ENCODE measurements around the gene SSBP3. TPM values are rescaled to one million over a fixed set of nuclear protein-coding genes. Genes with fewer than 3 reads are reported as not detected.

SSBP3 gene
- total RNA-seq, 1 donor, result 11.7 TPM

- H3K4me3 ChIP-seq (ENCODE audit: low read depth, low read length), result no peak overlapping the region
- DNase-seq (ENCODE audit: low read depth), result no peak
- no peak for TF ChIP-seq CTCF (IDR thresholded peaks at IDR 0.05; ENCODE audit: insufficient read depth, low read length)
Observed at GRCh38 chr1:54262244-54262643, 143.9 kb downstream of the SSBP3 start.

- TF ChIP-seq CTCF (IDR thresholded peaks at IDR 0.05; ENCODE audit: insufficient read depth, low read length), result no peak
- H3K4me3 ChIP-seq (ENCODE audit: low read depth, low read length), result no peak overlapping the region
- no peak for DNase-seq (ENCODE audit: low read depth)
Observed at GRCh38 chr1:54260810-54261209, 145.4 kb downstream of the SSBP3 start.

GRCh38 chr1:54259546-54260140 lies 146.6 kb downstream of the SSBP3 start:
- no peak overlapping the region for H3K4me3 ChIP-seq (ENCODE audit: low read depth, low read length)
- TF ChIP-seq CTCF (IDR thresholded peaks at IDR 0.05; ENCODE audit: insufficient read depth, low read length), result no peak
- no peak for DNase-seq (ENCODE audit: low read depth)

GRCh38 chr1:54257876-54258275 lies 148.3 kb downstream of the SSBP3 start:
- H3K4me3 ChIP-seq (ENCODE audit: low read depth, low read length), result no peak overlapping the region
- TF ChIP-seq CTCF (IDR thresholded peaks at IDR 0.05; ENCODE audit: insufficient read depth, low read length), result no peak
- no peak for DNase-seq (ENCODE audit: low read depth)

GRCh38 chr1:54257346-54257620 lies 148.9 kb downstream of the SSBP3 start:
- no peak for TF ChIP-seq CTCF (IDR thresholded peaks at IDR 0.05; ENCODE audit: insufficient read depth, low read length)
- no peak for DNase-seq (ENCODE audit: low read depth)
- no peak overlapping the region for H3K4me3 ChIP-seq (ENCODE audit: low read depth, low read length)

GRCh38 chr1:54256522-54257345 lies 149.5 kb downstream of the SSBP3 start:
- TF ChIP-seq CTCF (IDR thresholded peaks at IDR 0.05; ENCODE audit: insufficient read depth, low read length), result no peak
- DNase-seq (ENCODE audit: low read depth), result no peak
- H3K4me3 ChIP-seq (ENCODE audit: low read depth, low read length), result no peak overlapping the region
